Measurements from ENCODE around the gene NCK2.

The NCK2 gene

GRCh38 chr2:105841551-105841950 is 96.8 kb downstream of the NCK2 start:
- H2AFZ ChIP-seq (ENCODE audit: low read depth, low read length, severe bottlenecking): no peak overlapping the region
- H3K4me2 ChIP-seq (ENCODE audit: low read depth, low read length, poor library complexity, severe bottlenecking): no peak overlapping the region
- no peaks in the 10 kb centered on the region for H3K9me2 ChIP-seq (replicated peaks; ENCODE audit: insufficient read depth, low read length)
- no peaks in the 10 kb centered on the region for H3F3A ChIP-seq (ENCODE audit: insufficient read depth)
- no peak overlapping the region for H3K4me3 ChIP-seq (ENCODE audit: insufficient read depth, low read length, poor library complexity, severe bottlenecking)
- H3K36me3 ChIP-seq (ENCODE audit: low read length): no peaks in the 10 kb centered on the region
- no peak overlapping the region for H3K27ac ChIP-seq (ENCODE audit: low read depth, low read length)
- H3K9ac ChIP-seq (ENCODE audit: low read length): no peak overlapping the region
- no peaks in the 10 kb centered on the region for H3K27me3 ChIP-seq (ENCODE audit: low read length)
- no peaks in the 10 kb centered on the region for H4K20me1 ChIP-seq (ENCODE audit: low read depth, low read length)
- H3K79me2 ChIP-seq (ENCODE audit: insufficient read depth, low read length): no peaks in the 10 kb centered on the region
- no peak for TF ChIP-seq EZH2phosphoT487 (conservative IDR thresholded peaks at IDR 0.05; ENCODE audit: low read length)
- no peak for TF ChIP-seq CTCF (IDR thresholded peaks at IDR 0.05; ENCODE audit: insufficient read depth, low read length, poor library complexity, severe bottlenecking)
- peaks cover under 1% of the 10 kb centered on the region; the same call in 1 of the 2 replicates for H3K9me3 ChIP-seq (ENCODE audit: insufficient read depth, low read length)

- H3K79me2 ChIP-seq (ENCODE audit: insufficient read depth, low read length): no peaks in the 10 kb centered on the region
- H3K9ac ChIP-seq (ENCODE audit: low read length): no peak overlapping the region
- TF ChIP-seq EZH2phosphoT487 (conservative IDR thresholded peaks at IDR 0.05; ENCODE audit: low read length): no peak
- no peak for TF ChIP-seq CTCF (IDR thresholded peaks at IDR 0.05; ENCODE audit: insufficient read depth, low read length, poor library complexity, severe bottlenecking)
- no peak overlapping the region for H2AFZ ChIP-seq (ENCODE audit: low read depth, low read length, severe bottlenecking)
- no peak overlapping the region for H3K4me3 ChIP-seq (ENCODE audit: insufficient read depth, low read length, poor library complexity, severe bottlenecking)
- H3K27me3 ChIP-seq (ENCODE audit: low read length): no peaks in the 10 kb centered on the region
- H3F3A ChIP-seq (ENCODE audit: insufficient read depth): no peaks in the 10 kb centered on the region
- H3K27ac ChIP-seq (ENCODE audit: low read depth, low read length): no peak overlapping the region
- H3K9me2 ChIP-seq (replicated peaks; ENCODE audit: insufficient read depth, low read length): no peaks in the 10 kb centered on the region
- H3K36me3 ChIP-seq (ENCODE audit: low read length): no peaks in the 10 kb centered on the region
- no peak overlapping the region for H3K4me2 ChIP-seq (ENCODE audit: low read depth, low read length, poor library complexity, severe bottlenecking)
- no peaks in the 10 kb centered on the region for H4K20me1 ChIP-seq (ENCODE audit: low read depth, low read length)
- no peaks in the 10 kb centered on the region for H3K9me3 ChIP-seq (ENCODE audit: insufficient read depth, low read length)
Observed at GRCh38 chr2:105842555-105842954, 97.8 kb downstream of the NCK2 start.

- no peak for TF ChIP-seq CTCF (IDR thresholded peaks at IDR 0.05; ENCODE audit: insufficient read depth, low read length, poor library complexity, severe bottlenecking)
- TF ChIP-seq EZH2phosphoT487 (conservative IDR thresholded peaks at IDR 0.05; ENCODE audit: low read length): no peak
- Histone ChIP-seq H3K9me2 (replicated peaks; ENCODE audit: insufficient read depth, low read length) (no peaks in the 10 kb centered on the region), H3K27ac (ENCODE audit: low read depth, low read length) (no peak overlapping the region), H2AFZ (ENCODE audit: low read depth, low read length, severe bottlenecking) (no peak overlapping the region), H3K4me3 (ENCODE audit: insufficient read depth, low read length, poor library complexity, severe bottlenecking) (no peak overlapping the region), H3K27me3 (ENCODE audit: low read length) (no peaks in the 10 kb centered on the region), H3K79me2 (ENCODE audit: insufficient read depth, low read length) (no peaks in the 10 kb centered on the region), H3K4me2 (ENCODE audit: low read depth, low read length, poor library complexity, severe bottlenecking) (no peak overlapping the region), H4K20me1 (ENCODE audit: low read depth, low read length) (no peaks in the 10 kb centered on the region), H3F3A (ENCODE audit: insufficient read depth) (no peaks in the 10 kb centered on the region), H3K9me3 (ENCODE audit: insufficient read depth, low read length) (no peaks in the 10 kb centered on the region), H3K36me3 (ENCODE audit: low read length) (no peaks in the 10 kb centered on the region), H3K9ac (ENCODE audit: low read length) (no peak overlapping the region)
Observed at GRCh38 chr2:105843476-105844374, 99.0 kb downstream of the NCK2 start.
